NOMO-1 treated with dmso at 0.1 percent for 144 hours (cell line): ENCODE results near the gene DSC3.

Experiments
- DNase-seq: peaks from one replicate; lab custom pipeline; 2025; ENCODE audit not compliant: unreplicated experiment; lab: John Stamatoyannopoulos, UW

DSC3 gene

DNA sequence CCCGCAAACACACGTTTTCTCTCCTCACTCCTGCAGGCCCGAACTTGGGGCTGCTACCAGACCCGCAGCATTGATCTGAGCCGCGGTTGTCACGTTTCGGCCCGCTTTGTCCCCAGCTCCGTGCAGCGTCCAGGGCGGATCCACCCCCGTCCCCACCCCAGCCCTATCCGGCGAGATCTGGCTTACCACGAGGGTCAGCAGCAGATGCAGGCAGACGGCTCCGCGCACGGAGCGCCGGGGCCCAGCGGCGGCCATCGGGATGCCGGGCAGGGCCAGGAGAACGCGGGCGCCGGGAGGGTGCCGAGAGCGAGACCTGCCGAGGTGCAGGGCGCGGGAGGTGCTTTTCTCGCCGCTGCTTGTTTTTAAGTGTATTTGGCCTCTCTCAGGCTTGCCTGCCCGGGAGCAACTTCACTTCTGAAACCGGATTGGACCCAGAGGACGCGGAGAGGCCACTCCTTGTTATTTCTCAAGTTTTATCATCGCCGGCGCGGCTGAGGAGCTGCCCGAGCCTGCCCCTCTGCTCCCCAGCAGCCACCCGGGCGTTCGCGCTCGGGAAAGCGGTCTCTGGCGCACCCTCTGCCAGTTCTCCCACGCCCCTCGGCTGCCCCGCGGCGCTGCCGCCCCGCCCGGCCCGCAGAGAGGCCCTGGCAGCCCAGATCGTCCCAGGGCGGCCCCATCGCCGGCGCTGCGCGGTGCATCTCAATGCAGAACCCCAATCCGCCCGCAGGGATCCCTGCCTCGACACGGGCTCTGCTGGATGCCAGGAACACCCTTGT lies at the start of gene DSC3:
TSS of gene DSC3 (minus strand) at position 337 of the 776 bp plus-strand sequence. CDS start at position 255, 82 bp downstream.
- no peak for DNase-seq

DNA sequence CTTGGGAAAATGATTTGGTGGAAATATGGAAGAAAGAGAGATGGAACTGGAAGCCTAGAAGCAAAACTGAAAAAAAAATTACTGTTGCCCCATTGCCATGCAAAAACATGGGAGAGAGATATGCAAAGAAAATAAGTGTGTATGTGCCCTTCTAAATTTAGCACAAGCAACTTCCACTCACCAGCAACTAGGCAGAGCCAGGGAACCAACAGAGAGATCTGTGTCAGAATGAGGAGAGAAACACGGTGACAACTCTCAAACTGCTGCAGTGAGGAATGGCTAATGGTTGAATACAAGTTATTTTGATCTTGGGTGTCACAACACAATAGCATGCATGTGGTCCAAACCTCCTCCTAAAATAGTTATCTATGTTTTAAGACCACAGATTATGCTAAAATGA lies 48.8 kb upstream of the DSC3 start:
- no peak for DNase-seq

DNA sequence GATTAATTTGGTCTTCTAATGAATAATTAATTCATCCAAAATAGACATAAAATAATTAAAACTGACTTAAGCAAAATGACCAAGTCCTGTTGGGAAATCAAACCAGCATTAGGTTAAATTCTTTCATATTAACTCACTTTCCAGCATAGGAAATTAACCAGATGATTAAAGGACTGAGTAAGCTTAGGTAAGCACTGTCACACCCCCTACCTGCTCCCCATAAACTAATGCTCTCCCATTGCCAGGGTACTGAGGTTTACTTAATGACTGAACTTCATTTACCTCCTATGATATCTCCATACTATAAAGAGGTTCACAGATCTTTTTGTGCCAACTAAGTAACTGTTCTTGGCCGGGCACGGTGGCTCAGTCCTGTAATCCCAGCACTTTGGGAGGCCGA lies 46.0 kb upstream of the DSC3 start:
- DNase-seq, result no peak

DNA sequence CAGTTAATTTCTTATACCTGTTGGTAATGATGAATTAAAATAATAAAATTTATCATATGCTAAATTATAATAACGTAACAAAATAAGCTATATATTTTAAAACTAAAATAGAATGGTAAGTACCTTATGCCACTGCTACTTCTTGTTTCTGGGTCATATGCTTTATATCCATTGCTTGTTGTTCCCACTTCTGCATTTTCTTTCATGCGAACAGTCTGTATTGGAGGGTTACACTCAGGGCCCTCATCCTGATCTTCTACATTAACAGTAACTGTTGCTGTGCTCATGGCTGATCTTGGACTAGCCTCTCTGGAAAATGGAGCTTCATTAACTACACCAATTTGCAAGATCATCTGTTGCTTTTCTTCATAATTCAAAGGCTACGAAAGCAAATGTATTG lies 37.4 kb upstream of the DSC3 start:
- no peak for DNase-seq

DNA sequence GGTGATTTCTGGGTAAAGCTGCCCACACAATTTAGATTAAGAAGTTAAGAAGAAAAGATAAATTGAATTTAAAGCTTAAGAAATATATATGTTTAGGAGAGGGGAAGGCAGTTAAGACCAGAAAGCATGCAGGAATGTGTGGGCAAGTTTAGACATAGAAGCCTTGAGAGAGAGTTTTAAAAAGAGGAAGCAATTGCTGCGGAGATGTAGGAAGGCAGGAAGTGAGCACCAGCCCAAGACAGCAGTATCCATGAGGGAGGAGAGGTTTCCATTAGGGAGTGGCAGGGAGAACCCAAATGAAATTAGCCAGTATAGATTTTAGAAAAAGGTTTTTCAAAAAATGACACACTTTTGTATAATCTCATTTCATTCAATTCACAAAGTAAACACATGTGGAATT lies 35.3 kb upstream of the DSC3 start:
- peak; percentile 5 for DNase-seq

DNA sequence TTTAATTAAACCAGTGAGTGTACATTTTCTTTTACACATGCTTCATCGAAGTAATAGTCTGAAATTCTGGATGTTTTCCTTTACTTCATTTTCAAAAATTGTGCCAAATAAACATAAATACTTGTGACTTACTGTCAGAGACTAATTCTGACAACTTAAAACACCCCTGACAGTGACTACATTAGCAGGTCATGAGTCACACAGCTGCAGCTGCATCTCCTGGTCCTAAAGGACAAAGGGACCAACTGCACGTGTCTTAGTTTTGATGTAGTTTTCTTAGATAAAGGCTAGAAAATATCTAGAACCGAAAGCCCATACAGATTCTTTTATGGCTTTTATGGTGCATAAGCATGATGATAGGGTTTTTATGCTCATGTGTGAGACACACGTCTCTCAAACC lies 29.6 kb upstream of the DSC3 start:
- no peak for DNase-seq

DNA sequence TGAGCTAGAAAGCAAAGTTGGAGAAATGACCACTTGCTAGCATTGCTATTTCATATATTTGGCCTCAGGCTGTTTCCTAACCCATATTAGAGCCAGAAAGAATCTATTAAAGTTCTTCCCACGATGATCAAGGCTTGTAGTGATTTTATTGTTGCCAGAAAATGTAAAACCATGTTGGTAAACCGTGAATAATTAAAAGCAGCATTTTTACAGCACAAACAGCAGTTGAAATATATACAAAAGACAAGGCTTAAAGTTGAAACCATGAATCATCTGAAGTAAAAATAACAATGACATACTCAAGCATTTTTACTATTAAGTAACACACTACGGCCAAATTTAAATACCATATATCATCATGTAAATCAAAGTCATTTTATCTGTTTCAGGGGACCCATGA lies 27.7 kb upstream of the DSC3 start:
- no peak for DNase-seq

DNA sequence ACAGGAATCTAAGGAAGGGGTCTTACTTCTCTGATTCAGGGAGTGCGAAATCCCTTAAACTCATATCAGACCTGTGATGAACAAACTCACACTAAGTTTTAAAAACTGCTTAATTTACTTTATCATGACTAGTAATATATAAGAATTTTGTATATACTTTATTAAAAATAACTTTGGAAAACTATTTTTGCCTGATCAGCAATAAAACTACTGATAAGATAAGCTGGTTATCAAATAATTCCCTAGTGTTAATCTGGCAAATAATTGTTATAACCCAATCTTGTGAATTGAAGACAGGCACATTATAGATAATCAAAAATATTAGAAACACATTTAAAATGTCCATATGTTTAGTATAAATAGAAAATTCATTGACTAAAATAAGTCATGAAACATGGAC lies 23.7 kb upstream of the DSC3 start:
- no peak for DNase-seq

DNA sequence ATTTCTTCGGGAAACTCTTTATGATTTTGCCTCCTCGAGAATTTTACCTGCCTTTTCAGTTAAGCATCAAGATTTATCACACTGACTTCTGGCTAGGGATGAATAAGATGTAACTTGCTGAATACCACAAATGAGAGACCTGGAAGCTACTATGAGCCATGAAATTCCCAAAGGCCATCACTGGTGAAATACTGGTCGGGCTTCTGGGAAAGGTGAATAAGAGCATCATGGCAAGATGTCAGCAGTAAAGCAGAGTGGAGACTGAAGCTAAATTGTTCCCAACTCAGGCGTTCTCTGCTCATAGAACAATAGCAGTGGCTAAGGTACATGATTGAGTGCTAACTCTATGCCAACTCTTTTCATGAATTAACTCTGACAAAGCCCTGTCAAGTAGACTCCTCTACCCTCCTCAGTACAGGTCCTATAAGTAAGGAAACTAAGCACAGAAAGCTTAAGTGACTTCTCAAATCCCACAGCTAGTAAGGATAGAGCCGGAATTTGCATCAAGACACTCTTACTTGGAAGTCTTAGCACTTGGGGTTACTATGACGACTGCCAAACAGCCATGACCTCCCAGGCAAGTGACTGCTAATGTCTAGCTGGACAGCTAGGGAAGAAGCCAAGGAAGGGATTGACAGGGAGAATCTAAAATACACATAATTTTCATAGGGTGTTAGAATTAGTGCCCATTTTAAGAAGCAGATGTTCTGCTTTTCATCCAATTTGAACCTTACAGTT lies 22.7 kb upstream of the DSC3 start:
- no peak for DNase-seq

DNA sequence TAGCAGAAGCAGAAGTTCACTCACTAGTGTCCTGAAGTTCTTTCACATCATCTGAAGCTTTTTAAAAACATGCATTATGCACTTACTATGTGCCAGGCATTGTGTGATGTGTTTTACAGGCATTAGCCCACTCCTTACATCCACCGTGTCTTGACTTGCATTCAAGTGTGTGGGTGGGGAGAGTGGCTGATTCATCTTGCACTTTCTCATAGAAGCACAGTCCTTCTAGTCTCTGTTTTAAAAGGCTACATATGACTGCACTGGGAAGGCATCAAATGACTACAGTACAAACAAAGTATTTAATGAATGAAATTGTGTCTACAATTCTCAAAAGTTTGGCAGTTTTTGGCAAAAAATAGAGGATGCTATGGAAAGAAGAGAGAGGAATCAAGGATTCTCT lies 21.6 kb upstream of the DSC3 start:
- DNase-seq, result no peak

DNA sequence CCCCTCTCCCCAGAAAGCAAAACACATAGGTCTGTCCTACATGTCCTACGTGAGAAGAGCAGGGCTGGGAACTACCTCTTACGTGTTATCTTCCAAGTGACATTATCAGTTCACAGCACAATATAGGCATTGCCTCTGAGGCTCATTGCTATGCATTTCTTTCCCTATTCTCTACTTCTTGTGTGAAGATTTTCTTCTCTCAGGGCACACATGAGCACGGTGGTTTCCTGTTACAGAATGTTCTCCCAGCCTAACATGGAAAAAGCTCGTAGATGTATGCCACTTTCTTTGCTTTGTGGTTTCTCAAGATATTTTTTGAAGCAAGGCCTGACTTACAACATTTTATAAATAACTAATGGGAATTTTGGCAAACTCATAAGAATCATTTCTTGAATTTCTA lies 19.4 kb upstream of the DSC3 start:
- no peak for DNase-seq

DNA sequence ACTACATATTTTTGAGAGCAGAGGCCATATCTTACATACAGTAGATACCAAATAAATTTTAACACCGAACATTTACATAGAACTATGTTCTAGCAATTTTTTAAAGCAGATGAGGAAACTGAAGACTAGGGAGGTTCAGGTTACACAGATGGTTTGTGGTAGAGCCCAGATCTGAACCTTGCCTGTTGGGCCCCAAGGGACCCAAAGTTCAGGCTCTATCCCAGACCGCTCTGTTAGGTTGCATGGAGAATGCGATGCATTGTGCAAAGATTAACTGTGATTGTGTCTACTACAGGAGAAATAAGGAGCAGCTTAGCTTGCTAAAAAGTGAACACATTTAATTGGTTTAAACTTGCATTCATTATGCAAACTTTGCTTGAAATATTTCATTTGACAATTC lies 16.4 kb upstream of the DSC3 start:
- no peak for DNase-seq

DNA sequence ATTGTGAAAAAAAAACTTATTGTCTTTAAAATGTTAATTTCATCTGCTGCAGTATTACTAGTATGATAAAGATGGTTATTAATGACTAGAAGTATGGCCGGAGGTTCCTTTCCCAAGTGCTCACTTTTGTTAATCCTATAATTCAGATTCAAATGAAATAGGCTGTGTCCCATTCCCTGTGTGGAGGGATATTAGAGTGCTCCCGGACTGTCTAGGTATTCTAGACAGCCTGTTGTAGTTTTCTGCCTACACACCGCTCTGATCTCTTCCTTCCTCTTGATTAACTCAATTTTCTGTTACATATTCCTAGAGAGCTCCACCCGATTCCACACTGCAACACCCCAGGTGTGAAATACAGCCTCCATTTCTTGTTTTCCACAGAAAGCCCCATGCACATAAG lies 15.4 kb upstream of the DSC3 start:
- DNase-seq, result no peak

DNA sequence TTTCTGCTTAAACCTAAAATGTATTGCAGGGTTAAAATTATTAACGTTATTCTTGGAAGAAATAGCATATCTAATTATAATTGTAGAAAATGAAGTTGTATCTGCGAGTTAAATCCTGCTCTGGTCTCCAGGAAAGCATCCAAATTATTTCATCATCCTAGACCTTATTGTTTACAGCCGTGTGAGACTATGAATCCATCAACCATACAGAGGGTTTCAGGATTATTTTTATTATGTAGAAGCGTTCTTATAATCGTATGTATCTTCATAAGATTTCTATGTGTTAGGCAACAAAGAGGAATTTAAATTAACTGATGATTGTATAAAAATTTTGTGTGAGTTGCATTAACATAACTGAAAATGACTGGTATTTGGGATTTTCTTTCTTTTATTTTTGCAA lies 14.5 kb upstream of the DSC3 start:
- no peak for DNase-seq

DNA sequence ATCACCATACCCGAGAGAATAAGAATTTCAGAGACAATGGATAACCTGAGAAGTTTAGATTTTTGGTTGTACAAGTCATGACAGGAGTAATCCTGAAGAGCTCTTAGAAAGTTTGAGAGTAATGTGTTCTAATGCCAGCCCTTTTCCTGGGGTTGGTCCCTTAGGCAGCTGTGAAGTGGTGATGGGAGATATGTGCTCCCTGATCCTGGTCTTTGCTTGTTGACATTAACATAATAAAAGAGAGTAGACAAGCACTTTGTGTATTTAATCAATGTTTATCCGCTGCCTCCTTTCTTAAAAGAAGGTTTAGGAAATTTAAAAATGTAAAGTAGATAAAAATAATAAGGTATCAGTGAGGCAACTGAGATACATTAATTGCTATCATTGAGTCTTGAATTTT lies 13.8 kb upstream of the DSC3 start:
- DNase-seq, result no peak

DNA sequence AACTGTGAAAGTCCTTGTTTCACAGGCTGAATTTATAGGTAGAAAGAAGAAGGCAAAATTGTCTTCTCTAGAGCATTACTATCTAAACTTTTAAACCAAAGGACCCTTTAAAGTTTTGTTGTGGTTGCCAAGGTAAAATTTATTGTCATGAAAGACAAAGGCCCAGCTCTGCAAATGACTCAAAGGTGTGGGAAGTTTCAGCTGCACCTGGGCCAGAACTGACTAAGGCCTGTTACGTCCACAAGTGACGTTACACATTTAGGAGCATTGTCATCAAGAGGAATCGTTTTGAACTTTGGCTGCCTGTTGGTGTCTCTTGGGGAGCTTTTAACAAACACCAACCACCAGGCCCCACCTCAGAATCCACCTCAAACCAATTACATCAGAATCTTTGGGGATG lies 8.1 kb upstream of the DSC3 start:
- DNase-seq, result no peak

DNA sequence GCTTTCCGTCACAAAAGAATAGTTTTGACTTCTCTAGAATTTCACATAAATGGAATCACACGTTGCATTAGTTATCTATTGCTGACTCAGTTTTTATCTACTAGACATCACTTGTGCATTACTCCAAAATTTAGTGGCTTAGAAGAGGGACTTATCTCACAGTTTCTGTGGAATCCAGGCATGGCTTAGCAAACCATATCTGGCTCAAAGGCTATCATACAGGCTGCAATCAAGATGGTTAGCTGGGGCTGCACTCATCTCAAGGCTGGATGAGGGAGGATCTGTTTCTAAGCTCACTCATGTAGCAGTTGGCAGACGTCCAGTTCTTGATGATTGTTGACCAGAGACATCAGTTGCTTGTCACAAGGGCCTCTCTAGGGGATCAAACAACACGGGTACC lies 6.6 kb upstream of the DSC3 start:
- no peak for DNase-seq

DNA sequence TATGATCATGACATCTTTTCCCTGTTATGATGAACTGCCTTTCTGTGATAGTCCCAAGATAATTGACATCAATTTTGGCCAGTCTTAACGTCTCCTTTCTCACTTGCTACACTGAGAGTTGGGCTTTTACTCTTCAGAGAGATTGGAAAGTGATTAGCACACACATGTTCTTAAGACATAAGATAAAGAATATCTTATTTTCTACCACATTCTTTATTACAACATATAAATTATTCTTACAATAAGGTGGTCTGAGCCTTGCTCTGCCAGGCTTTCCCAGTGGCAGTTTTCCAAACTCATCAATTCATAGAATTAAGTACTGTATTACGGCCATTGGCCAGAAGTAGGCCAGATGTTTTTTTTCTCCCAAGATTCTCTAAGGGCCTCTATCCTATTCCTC lies 5.7 kb upstream of the DSC3 start:
- DNase-seq, result no peak

DNA sequence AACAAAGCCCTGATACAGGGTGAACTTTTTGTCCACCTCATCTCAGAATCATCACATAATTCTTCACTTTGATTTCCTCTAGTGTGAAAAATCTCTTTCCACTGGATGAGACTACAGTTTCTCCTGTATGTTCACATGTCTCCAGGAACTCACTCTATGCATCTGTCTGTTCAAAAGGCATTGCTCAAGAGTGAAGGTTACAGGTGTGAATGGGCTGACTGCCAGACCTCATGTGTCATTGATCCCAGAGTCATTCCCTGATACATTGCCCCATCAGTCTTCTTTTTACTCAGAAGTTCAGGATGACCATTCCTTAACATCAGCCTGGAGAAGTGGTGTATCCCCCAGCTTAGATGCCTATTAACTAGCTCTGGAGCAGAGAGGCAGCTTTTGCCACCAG lies 4.4 kb upstream of the DSC3 start:
- DNase-seq, result no peak

DNA sequence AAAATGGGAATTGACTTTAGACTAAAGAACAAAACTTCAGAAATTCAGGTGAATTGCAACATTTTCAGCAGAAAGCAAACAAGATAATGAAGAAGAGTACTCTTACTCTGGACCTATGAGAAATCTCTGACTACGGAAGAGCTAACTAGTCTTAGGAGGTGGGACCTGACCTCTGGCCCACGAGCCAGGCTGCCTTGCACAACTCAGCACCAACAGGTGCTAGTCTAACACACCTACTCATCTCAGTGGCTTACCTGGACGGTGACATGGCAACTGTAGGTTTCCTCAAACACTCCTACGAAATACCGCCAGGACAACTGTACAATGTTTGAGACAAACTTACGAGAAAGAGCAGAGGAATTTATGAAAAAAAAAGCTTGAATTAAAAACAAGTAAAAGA lies 3.1 kb upstream of the DSC3 start:
- DNase-seq, result no peak

DNA sequence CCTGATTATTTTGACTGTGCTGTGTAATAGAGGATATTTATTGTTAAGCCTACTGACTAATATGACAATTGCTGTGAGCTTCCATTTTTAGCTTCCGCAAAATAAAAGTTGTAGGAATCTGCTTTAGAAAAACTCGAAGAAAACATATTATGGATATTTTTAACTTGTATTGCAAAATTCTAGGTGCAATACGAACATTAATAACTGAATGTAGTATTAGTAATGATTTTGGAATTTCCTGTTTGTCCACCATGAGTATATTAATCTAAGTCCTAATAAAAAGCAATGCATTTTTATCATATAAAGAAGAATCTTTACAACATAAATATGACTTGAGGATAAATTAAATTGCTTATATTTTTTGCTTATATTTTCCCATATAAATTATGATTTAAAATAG lies 2.4 kb upstream of the DSC3 start:
- DNase-seq, result no peak

DNA sequence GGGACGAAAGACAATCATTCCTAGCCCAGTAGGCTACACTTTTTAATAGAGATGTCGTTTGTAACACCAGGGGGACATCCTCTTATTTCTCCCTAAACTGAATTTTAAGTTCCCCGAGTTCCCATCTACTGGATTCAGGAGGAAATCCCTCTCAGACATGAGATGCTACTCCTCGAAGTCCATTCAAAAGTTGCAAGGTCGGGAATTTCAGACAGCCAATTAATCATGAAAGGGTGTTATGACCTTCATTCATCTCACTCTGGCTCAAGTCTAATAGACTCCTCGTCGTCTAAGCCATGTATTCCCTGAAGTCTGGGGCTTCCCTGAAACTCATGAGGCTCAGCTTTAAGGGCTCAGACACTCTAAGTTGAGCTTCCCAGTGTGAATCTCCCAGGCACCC lies 1.2 kb upstream of the DSC3 start:
- no peak for DNase-seq

DNA sequence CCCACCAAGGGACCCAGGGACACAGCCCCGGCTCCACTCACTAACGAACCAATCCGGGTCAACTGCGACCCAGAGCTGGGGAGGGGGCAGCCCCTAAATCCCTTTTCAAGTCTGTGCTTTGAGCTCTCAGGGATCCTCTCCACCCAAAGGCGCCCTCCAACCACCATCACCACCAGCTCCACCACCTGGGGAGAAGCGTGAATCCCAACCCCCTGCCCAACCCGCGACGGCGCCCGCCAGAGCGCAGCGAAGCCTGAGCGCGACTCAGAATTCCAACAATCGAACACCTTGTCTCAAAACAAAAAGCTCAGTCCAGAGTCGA lies 497 bp downstream of the DSC3 start:
- no peak for DNase-seq
